ENCODE measurements around the gene ARID5B. TPM values are rescaled to one million over a fixed set of nuclear protein-coding genes. Genes with fewer than 3 reads are reported as not detected.

ARID5B gene
- total and polyA plus RNA-seq, 2 experiments from 2014 or later: 1.3 to 1.6 TPM

DNA sequence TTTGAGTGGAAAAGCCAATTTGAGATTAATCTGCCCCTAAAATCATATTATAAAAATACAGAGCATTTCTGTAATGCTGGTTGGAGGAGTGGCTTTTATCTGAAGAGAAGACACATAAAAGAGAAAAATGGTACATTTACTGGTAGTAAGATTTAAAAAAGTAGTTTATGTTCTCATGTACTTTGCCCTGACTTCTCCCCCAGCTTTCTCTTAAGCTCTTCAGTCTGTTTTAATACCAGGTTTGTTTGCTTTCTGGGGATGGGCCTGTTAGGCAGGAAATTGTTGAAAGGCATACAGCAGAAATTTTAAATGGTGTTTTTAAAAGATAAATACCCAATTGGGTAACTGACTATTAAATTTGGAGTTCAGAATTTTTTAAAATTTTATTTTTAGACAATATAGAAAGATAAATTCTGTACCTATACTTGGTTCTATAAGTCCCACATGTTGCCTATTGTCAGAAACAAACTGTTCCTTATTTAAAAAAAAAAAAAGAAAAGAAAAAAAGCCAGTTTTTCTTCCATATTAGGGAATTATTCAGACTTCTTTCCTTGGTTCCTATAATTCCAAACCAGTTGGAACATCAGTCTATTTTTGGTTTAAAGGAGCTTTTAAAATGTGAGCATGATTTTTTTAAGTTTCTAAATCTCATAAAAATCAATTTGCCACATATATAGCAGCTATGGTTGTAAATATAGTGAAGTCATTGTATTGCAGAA lies 136.6 kb downstream of the ARID5B start:
- peaks cover 30% of the 10 kb centered on the region for H3K4me1 ChIP-seq (ENCODE audit: insufficient read depth)
- Mint-ChIP-seq H3K9me3 (no peaks in the 10 kb centered on the region), H3K27ac (no peak overlapping the region), H3K27me3 (ENCODE audit: insufficient read depth, low read depth, poor library complexity) (peaks cover 2% of the 10 kb centered on the region), H3K4me3 (no peak overlapping the region), H3K36me3 (ENCODE audit: low read depth) (no peaks in the 10 kb centered on the region), H3K4me1 (peaks cover 26% of the 10 kb centered on the region)
- TF ChIP-seq NANOG (IDR thresholded peaks at IDR 0.05; ENCODE audit: borderline replicate concordance) (no peak), STAT1 (IDR thresholded peaks at IDR 0.05; ENCODE audit: unreplicated experiment) (no peak), ZNF331 (CRISPR knock-in tag; IDR thresholded peaks at IDR 0.05; ENCODE audit: low read depth) (no peak), POLR2AphosphoS5 (IDR thresholded peaks at IDR 0.05; ENCODE audit: low read depth) (no peak), REST (IDR thresholded peaks at IDR 0.05; ENCODE audit: unreplicated experiment) (no peak), CREB1 (CRISPR knock-in tag; IDR thresholded peaks at IDR 0.05; ENCODE audit: low read depth) (no peak), CTCF (conservative IDR thresholded peaks at IDR 0.05; ENCODE audit: low read depth in 2 of 2) (no peak), ZNF462 (CRISPR knock-in tag; IDR thresholded peaks at IDR 0.05) (no peak), EZH2 (IDR thresholded peaks at IDR 0.05; ENCODE audit: low read depth, unreplicated experiment) (no peak), ETS1 (IDR thresholded peaks at IDR 0.05) (no peak)
- H3K36me3 ChIP-seq (ENCODE audit: insufficient read depth): no peaks in the 10 kb centered on the region
- ATAC-seq (no peak), DNase-seq (ENCODE audit: low spot score) (no peak)
- H2AFZ ChIP-seq: no peak overlapping the region
- no peak overlapping the region for H3K4me3 ChIP-seq
- H4K20me1 ChIP-seq (replicated peaks; ENCODE audit: insufficient read depth): no peaks in the 10 kb centered on the region
- no peaks in the 10 kb centered on the region for H3F3A ChIP-seq (replicated peaks; ENCODE audit: low read depth)
- H3K9me2 ChIP-seq (ENCODE audit: insufficient read depth): no peaks in the 10 kb centered on the region
- no peak overlapping the region for H3K27ac ChIP-seq (ENCODE audit: low read depth)
- H3K27me3 ChIP-seq (ENCODE audit: insufficient read depth): peaks cover 21% of the 10 kb centered on the region
- 0 out of 2 replicates have a peak overlapping the region, but pooled peaks have one; percentile 2 for H3K4me2 ChIP-seq
- H3K79me2 ChIP-seq (replicated peaks; ENCODE audit: insufficient read depth): no peaks in the 10 kb centered on the region

Data from GM23338 (cell line).